Neural cell (in vitro differentiated cells): ENCODE measurements around the gene GDAP2. TPM values are rescaled to one million over a fixed set of nuclear protein-coding genes. Genes with fewer than 3 reads are reported as not detected.

Source experiments
- H2AFZ ChIP-seq: fragments of 200-600, 300-800 bp; sonication (generic), shearing (Covaris generic); 2 replicates; pipeline ENCODE4 v1.6.0; 2014; ENCODE audit warnings: low read depth, mild to moderate bottlenecking, antibody characterized with exemption, low read length, moderate library complexity
- H3F3A ChIP-seq: fragments of 200-600 bp; shearing (Covaris generic); 2 replicates; pipeline ENCODE4 v1.6.1; 2016; ENCODE audit warnings: mild to moderate bottlenecking, moderate library complexity, mixed read lengths, antibody characterized with exemption, low read length; ENCODE audit not compliant: insufficient read depth, poor library complexity, severe bottlenecking
- H3K27ac ChIP-seq: fragments of 200-600, 300-800 bp; sonication (generic), shearing (Covaris generic); 2 replicates; pipeline ENCODE4 v1.5.1; 2014; ENCODE audit warnings: mild to moderate bottlenecking, low read length, moderate library complexity
- H3K27me3 ChIP-seq: fragments of 300-800, 200-600 bp; sonication (generic), shearing (Covaris generic); 2 replicates; pipeline ENCODE4 v1.6.0; 2014; ENCODE audit warnings: mild to moderate bottlenecking, low read depth, low read length, moderate library complexity; ENCODE audit not compliant: insufficient read depth
- H3K36me3 ChIP-seq: fragments of 300-800, 200-600 bp; sonication (generic), shearing (Covaris generic); 2 replicates; pipeline ENCODE4 v1.5.1; 2014; ENCODE audit warnings: mild to moderate bottlenecking, antibody characterized with exemption, low read length, moderate library complexity; ENCODE audit not compliant: insufficient read depth
- H3K4me2 ChIP-seq: fragments of 300-800, 200-600 bp; sonication (generic), shearing (Covaris generic); 2 replicates; pipeline ENCODE4 v1.6.0; 2014; ENCODE audit warnings: mild to moderate bottlenecking, low read length
- H3K4me3 ChIP-seq: fragments of 300-800, 200-600 bp; sonication (generic), shearing (Covaris generic); 2 replicates; pipeline ENCODE4 v1.5.1; 2014; ENCODE audit warnings: mild to moderate bottlenecking, low read length, moderate library complexity
- H3K79me2 ChIP-seq: fragments of 200-600 bp; shearing (Covaris generic); replicated peaks from 2 replicates; pipeline ENCODE4 v1.6.0; 2014; ENCODE audit warnings: mild to moderate bottlenecking, low read length, moderate library complexity; ENCODE audit not compliant: insufficient read depth
- H3K9ac ChIP-seq: fragments of 300-800, 200-600 bp; sonication (generic), shearing (Covaris generic); 2 replicates; pipeline ENCODE4 v1.6.1; 2016; ENCODE audit warnings: mild to moderate bottlenecking, low read length, mixed read lengths
- H3K9me2 ChIP-seq: fragments of 200-600 bp; shearing (Covaris generic); 2 replicates; pipeline ENCODE4 v1.6.1; 2016; ENCODE audit warnings: mild to moderate bottlenecking, low read length, mixed read lengths; ENCODE audit not compliant: insufficient read depth
- H3K9me3 ChIP-seq: fragments of 200-600, 300-800 bp; sonication (generic), shearing (Covaris generic); 2 replicates; pipeline ENCODE4 v1.6.1; 2016; ENCODE audit warnings: mild to moderate bottlenecking, mixed run types, low read length, moderate library complexity, mixed read lengths
- H4K20me1 ChIP-seq: fragments of 200-600 bp; shearing (Covaris generic); 2 replicates; pipeline ENCODE4 v1.6.1; 2016; ENCODE audit warnings: mild to moderate bottlenecking, mixed run types; ENCODE audit not compliant: insufficient read depth
- EP300 ChIP-seq: fragments of 450-650 bp; conservative IDR thresholded peaks from 2 replicates; pipeline ENCODE4 v1.6.1; 2014; ENCODE audit warnings: antibody characterized with exemption, mild to moderate bottlenecking, moderate library complexity; ENCODE audit not compliant: poor library complexity, severe bottlenecking
- EZH2 ChIP-seq: fragments of 200-600, 300-800 bp; shearing (Covaris generic), sonication (generic); IDR thresholded peaks from 2 replicates; pipeline ENCODE4 v1.6.1; 2014; ENCODE audit warnings: antibody characterized with exemption, low read length, borderline replicate concordance, mild to moderate bottlenecking; ENCODE audit not compliant: insufficient read depth, poor library complexity, severe bottlenecking
- MXI1 ChIP-seq: fragments of 450-650 bp; conservative IDR thresholded peaks from 2 replicates; pipeline ENCODE4 v1.6.1; 2014; ENCODE audit warnings: antibody characterized with exemption, mild to moderate bottlenecking; ENCODE audit not compliant: poor library complexity, severe bottlenecking
- POLR2AphosphoS5 ChIP-seq: IDR thresholded peaks from 2 replicates; pipeline ENCODE4 v1.6.1; 2012
- RAD21 ChIP-seq: fragments of 450-650 bp; conservative IDR thresholded peaks from 2 replicates; pipeline ENCODE4 v1.6.1; 2014; ENCODE audit warnings: antibody characterized with exemption, mild to moderate bottlenecking, moderate library complexity
- SMC3 ChIP-seq: fragments of 450-650 bp; conservative IDR thresholded peaks from 2 replicates; pipeline ENCODE4 v1.6.1; 2014; ENCODE audit warnings: antibody characterized with exemption, mild to moderate bottlenecking, moderate library complexity; ENCODE audit not compliant: poor library complexity
- TAF1 ChIP-seq: IDR thresholded peaks from 2 replicates; pipeline ENCODE4 v1.6.1; 2012; ENCODE audit warnings: low read depth
- polyA plus RNA-seq: library from polyadenylated mRNA; depleted of rRNA; stranded (reverse); fragments of >200 nt; gene quantifications from 2 replicates; pipeline ENCODE4 v1.2.3, GENCODE V29; 2014
- TF ChIP-seq, protein P1 (sequence below): IDR thresholded peaks from 2 replicates; pipeline ENCODE4 v1.6.1; 2012; ENCODE audit warnings: borderline replicate concordance
- TF ChIP-seq, protein P2 (sequence below): fragments of 450-650 bp; IDR thresholded peaks from 2 replicates; pipeline ENCODE4 v1.5.1; 2014; ENCODE audit warnings: antibody characterized with exemption, mild to moderate bottlenecking, moderate library complexity; ENCODE audit not compliant: poor library complexity, severe bottlenecking

Gene GDAP2
- polyA plus RNA-seq, 1 donor from 2014 or later = 6.8 TPM

DNA sequence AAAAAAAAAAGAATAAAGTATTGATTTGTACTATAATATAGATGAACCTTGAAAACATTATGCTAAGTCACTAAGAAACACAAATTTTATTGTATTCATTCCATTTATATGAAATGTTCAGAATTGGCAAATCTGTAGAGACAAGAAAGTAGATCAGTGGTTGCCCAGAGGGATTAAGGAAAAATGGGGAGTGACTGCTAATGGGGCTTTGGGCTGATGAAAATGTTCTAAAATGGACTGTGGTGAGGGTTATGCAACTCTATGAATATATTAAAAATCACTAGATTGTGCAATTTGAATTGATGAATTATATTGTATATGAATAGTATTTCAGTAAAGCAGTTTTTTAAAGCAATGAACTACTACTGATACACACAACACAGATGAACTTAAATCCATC, 10.0 kb downstream of the GDAP2 start:
- Histone ChIP-seq H3K36me3 (peaks cover 3% of the 10 kb centered on the region), H3K4me3 (no peak overlapping the region), H3K9me3 (no peaks in the 10 kb centered on the region), H2AFZ (no peak overlapping the region), H3K4me2 (no peak overlapping the region), H3K79me2 (peaks cover 11% of the 10 kb centered on the region), H3K9ac (no peak overlapping the region), H3K27me3 (no peaks in the 10 kb centered on the region), H3K27ac (no peak overlapping the region), H3F3A (no peaks in the 10 kb centered on the region), H4K20me1 (no peaks in the 10 kb centered on the region), H3K9me2 (no peaks in the 10 kb centered on the region)
- TF ChIP-seq MXI1 (no peak), EZH2 (no peak), SMC3 (no peak), POLR2AphosphoS5 (no peak), RAD21 (no peak), EP300 (no peak), TAF1 (no peak)
- TF ChIP-seq, protein P1, sequence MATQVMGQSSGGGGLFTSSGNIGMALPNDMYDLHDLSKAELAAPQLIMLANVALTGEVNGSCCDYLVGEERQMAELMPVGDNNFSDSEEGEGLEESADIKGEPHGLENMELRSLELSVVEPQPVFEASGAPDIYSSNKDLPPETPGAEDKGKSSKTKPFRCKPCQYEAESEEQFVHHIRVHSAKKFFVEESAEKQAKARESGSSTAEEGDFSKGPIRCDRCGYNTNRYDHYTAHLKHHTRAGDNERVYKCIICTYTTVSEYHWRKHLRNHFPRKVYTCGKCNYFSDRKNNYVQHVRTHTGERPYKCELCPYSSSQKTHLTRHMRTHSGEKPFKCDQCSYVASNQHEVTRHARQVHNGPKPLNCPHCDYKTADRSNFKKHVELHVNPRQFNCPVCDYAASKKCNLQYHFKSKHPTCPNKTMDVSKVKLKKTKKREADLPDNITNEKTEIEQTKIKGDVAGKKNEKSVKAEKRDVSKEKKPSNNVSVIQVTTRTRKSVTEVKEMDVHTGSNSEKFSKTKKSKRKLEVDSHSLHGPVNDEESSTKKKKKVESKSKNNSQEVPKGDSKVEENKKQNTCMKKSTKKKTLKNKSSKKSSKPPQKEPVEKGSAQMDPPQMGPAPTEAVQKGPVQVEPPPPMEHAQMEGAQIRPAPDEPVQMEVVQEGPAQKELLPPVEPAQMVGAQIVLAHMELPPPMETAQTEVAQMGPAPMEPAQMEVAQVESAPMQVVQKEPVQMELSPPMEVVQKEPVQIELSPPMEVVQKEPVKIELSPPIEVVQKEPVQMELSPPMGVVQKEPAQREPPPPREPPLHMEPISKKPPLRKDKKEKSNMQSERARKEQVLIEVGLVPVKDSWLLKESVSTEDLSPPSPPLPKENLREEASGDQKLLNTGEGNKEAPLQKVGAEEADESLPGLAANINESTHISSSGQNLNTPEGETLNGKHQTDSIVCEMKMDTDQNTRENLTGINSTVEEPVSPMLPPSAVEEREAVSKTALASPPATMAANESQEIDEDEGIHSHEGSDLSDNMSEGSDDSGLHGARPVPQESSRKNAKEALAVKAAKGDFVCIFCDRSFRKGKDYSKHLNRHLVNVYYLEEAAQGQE = no peak
- TF ChIP-seq, protein P2, sequence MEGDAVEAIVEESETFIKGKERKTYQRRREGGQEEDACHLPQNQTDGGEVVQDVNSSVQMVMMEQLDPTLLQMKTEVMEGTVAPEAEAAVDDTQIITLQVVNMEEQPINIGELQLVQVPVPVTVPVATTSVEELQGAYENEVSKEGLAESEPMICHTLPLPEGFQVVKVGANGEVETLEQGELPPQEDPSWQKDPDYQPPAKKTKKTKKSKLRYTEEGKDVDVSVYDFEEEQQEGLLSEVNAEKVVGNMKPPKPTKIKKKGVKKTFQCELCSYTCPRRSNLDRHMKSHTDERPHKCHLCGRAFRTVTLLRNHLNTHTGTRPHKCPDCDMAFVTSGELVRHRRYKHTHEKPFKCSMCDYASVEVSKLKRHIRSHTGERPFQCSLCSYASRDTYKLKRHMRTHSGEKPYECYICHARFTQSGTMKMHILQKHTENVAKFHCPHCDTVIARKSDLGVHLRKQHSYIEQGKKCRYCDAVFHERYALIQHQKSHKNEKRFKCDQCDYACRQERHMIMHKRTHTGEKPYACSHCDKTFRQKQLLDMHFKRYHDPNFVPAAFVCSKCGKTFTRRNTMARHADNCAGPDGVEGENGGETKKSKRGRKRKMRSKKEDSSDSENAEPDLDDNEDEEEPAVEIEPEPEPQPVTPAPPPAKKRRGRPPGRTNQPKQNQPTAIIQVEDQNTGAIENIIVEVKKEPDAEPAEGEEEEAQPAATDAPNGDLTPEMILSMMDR = no peak

DNA sequence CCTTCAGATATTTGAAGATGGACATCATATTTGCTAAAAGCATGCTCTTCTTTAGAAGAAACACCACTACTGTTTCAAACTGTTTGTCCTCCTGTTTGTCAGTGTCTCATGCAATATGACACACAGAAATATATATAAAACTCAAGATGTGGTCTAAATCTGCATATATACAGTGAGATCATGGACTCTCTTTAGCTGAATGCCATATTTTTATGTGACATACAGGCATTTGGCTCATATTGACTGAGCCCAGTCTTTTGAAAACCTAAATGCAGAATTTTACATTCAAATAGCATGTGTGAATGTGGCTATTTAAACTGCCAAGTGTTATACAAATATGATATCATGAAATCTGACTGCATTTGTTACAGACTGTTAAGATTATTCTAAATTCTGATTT, 18.4 kb downstream of the GDAP2 start:
- H4K20me1 ChIP-seq = no peaks in the 10 kb centered on the region
- no peaks in the 10 kb centered on the region for H3K27me3 ChIP-seq
- no peak for TF ChIP-seq EZH2
- no peak for TF ChIP-seq POLR2AphosphoS5
- TF ChIP-seq EP300 = no peak
- no peak for TF ChIP-seq MXI1
- TF ChIP-seq, protein P2 = no peak
- no peak for TF ChIP-seq TAF1
- TF ChIP-seq SMC3 = no peak
- TF ChIP-seq, protein P1 = no peak
- no peak for TF ChIP-seq RAD21
- H3F3A ChIP-seq = no peaks in the 10 kb centered on the region
- H2AFZ ChIP-seq = no peak overlapping the region
- H3K79me2 ChIP-seq = no peaks in the 10 kb centered on the region
- H3K36me3 ChIP-seq = peaks cover 9% of the 10 kb centered on the region
- no peaks in the 10 kb centered on the region for H3K9me3 ChIP-seq
- H3K9me2 ChIP-seq = no peaks in the 10 kb centered on the region
- H3K4me2 ChIP-seq = no peak overlapping the region
- H3K27ac ChIP-seq = no peak overlapping the region
- H3K9ac ChIP-seq = no peak overlapping the region
- H3K4me3 ChIP-seq = no peak overlapping the region
